Neural cell (in vitro differentiated cells): ENCODE results near the gene YWHAG. TPM values are rescaled to one million over a fixed set of nuclear protein-coding genes. Genes with fewer than 3 reads are reported as not detected.
A peak's percentile ranks its signal among the peaks of the same experiment; 100 is the strongest.

ENCODE experiments used
- H2AFZ ChIP-seq: fragments of 200-600, 300-800 bp; sonication (generic), shearing (Covaris generic); 2 replicates; pipeline ENCODE4 v1.6.0; 2014; ENCODE audit warnings: low read depth, mild to moderate bottlenecking, antibody characterized with exemption, low read length, moderate library complexity
- H3F3A ChIP-seq: fragments of 200-600 bp; shearing (Covaris generic); 2 replicates; pipeline ENCODE4 v1.6.1; 2016; ENCODE audit warnings: mild to moderate bottlenecking, moderate library complexity, mixed read lengths, antibody characterized with exemption, low read length; ENCODE audit not compliant: insufficient read depth, poor library complexity, severe bottlenecking
- H3K27ac ChIP-seq: fragments of 200-600, 300-800 bp; sonication (generic), shearing (Covaris generic); 2 replicates; pipeline ENCODE4 v1.5.1; 2014; ENCODE audit warnings: mild to moderate bottlenecking, low read length, moderate library complexity
- H3K27me3 ChIP-seq: fragments of 300-800, 200-600 bp; sonication (generic), shearing (Covaris generic); 2 replicates; pipeline ENCODE4 v1.6.0; 2014; ENCODE audit warnings: mild to moderate bottlenecking, low read depth, low read length, moderate library complexity; ENCODE audit not compliant: insufficient read depth
- H3K36me3 ChIP-seq: fragments of 300-800, 200-600 bp; sonication (generic), shearing (Covaris generic); 2 replicates; pipeline ENCODE4 v1.5.1; 2014; ENCODE audit warnings: mild to moderate bottlenecking, antibody characterized with exemption, low read length, moderate library complexity; ENCODE audit not compliant: insufficient read depth
- H3K4me2 ChIP-seq: fragments of 300-800, 200-600 bp; sonication (generic), shearing (Covaris generic); 2 replicates; pipeline ENCODE4 v1.6.0; 2014; ENCODE audit warnings: mild to moderate bottlenecking, low read length
- H3K4me3 ChIP-seq: fragments of 300-800, 200-600 bp; sonication (generic), shearing (Covaris generic); 2 replicates; pipeline ENCODE4 v1.5.1; 2014; ENCODE audit warnings: mild to moderate bottlenecking, low read length, moderate library complexity
- H3K79me2 ChIP-seq: fragments of 200-600 bp; shearing (Covaris generic); replicated peaks from 2 replicates; pipeline ENCODE4 v1.6.0; 2014; ENCODE audit warnings: mild to moderate bottlenecking, low read length, moderate library complexity; ENCODE audit not compliant: insufficient read depth
- H3K9ac ChIP-seq: fragments of 300-800, 200-600 bp; sonication (generic), shearing (Covaris generic); 2 replicates; pipeline ENCODE4 v1.6.1; 2016; ENCODE audit warnings: mild to moderate bottlenecking, low read length, mixed read lengths
- H3K9me2 ChIP-seq: fragments of 200-600 bp; shearing (Covaris generic); 2 replicates; pipeline ENCODE4 v1.6.1; 2016; ENCODE audit warnings: mild to moderate bottlenecking, low read length, mixed read lengths; ENCODE audit not compliant: insufficient read depth
- H3K9me3 ChIP-seq: fragments of 200-600, 300-800 bp; sonication (generic), shearing (Covaris generic); 2 replicates; pipeline ENCODE4 v1.6.1; 2016; ENCODE audit warnings: mild to moderate bottlenecking, mixed run types, low read length, moderate library complexity, mixed read lengths
- H4K20me1 ChIP-seq: fragments of 200-600 bp; shearing (Covaris generic); 2 replicates; pipeline ENCODE4 v1.6.1; 2016; ENCODE audit warnings: mild to moderate bottlenecking, mixed run types; ENCODE audit not compliant: insufficient read depth
- EP300 ChIP-seq: fragments of 450-650 bp; conservative IDR thresholded peaks from 2 replicates; pipeline ENCODE4 v1.6.1; 2014; ENCODE audit warnings: antibody characterized with exemption, mild to moderate bottlenecking, moderate library complexity; ENCODE audit not compliant: poor library complexity, severe bottlenecking
- EZH2 ChIP-seq: fragments of 200-600, 300-800 bp; shearing (Covaris generic), sonication (generic); IDR thresholded peaks from 2 replicates; pipeline ENCODE4 v1.6.1; 2014; ENCODE audit warnings: antibody characterized with exemption, low read length, borderline replicate concordance, mild to moderate bottlenecking; ENCODE audit not compliant: insufficient read depth, poor library complexity, severe bottlenecking
- MXI1 ChIP-seq: fragments of 450-650 bp; conservative IDR thresholded peaks from 2 replicates; pipeline ENCODE4 v1.6.1; 2014; ENCODE audit warnings: antibody characterized with exemption, mild to moderate bottlenecking; ENCODE audit not compliant: poor library complexity, severe bottlenecking
- POLR2AphosphoS5 ChIP-seq: IDR thresholded peaks from 2 replicates; pipeline ENCODE4 v1.6.1; 2012
- RAD21 ChIP-seq: fragments of 450-650 bp; conservative IDR thresholded peaks from 2 replicates; pipeline ENCODE4 v1.6.1; 2014; ENCODE audit warnings: antibody characterized with exemption, mild to moderate bottlenecking, moderate library complexity
- SMC3 ChIP-seq: fragments of 450-650 bp; conservative IDR thresholded peaks from 2 replicates; pipeline ENCODE4 v1.6.1; 2014; ENCODE audit warnings: antibody characterized with exemption, mild to moderate bottlenecking, moderate library complexity; ENCODE audit not compliant: poor library complexity
- TAF1 ChIP-seq: IDR thresholded peaks from 2 replicates; pipeline ENCODE4 v1.6.1; 2012; ENCODE audit warnings: low read depth
- polyA plus RNA-seq: library from polyadenylated mRNA; depleted of rRNA; stranded (reverse); fragments of >200 nt; gene quantifications from 2 replicates; pipeline ENCODE4 v1.2.3, GENCODE V29; 2014
- TF ChIP-seq, protein P1 (sequence below): IDR thresholded peaks from 2 replicates; pipeline ENCODE4 v1.6.1; 2012; ENCODE audit warnings: borderline replicate concordance
- TF ChIP-seq, protein P2 (sequence below): fragments of 450-650 bp; IDR thresholded peaks from 2 replicates; pipeline ENCODE4 v1.5.1; 2014; ENCODE audit warnings: antibody characterized with exemption, mild to moderate bottlenecking, moderate library complexity; ENCODE audit not compliant: poor library complexity, severe bottlenecking

The YWHAG gene
- polyA plus RNA-seq, 1 donor from 2014 or later: 284 TPM

DNA sequence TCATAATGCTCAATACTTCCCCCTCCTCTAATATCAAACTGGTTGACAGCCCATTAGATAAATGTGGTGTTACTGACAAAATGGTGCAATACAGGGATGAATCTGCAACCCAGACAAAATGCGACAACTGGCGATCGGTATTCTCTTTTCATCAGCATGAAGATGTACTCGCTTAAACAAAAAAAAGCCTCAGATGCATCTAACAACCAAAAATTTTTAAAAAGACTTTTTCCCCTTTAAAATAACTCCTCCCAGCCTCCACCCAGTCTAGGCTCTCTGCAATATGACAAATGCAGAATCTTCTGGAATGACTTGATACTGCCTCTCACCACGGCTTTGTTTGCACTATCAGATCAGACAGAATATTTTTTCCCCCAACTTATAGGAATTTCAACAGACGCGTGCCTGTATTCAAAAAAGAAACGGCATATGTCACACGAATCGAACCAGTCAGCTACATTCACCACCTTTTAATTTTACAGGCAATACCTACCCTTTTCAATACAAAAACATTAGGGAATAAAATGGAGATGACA lies 1.2 kb downstream of the YWHAG start:
- H3K9me3 ChIP-seq: no peaks in the 10 kb centered on the region
- H3K9ac ChIP-seq: peak overlapping the region; percentile 100
- peaks cover 14% of the 10 kb centered on the region for H3K36me3 ChIP-seq
- H3F3A ChIP-seq: peaks cover 10% of the 10 kb centered on the region
- no peaks in the 10 kb centered on the region for H3K9me2 ChIP-seq
- TF ChIP-seq MXI1: no peak
- TF ChIP-seq, protein P1, sequence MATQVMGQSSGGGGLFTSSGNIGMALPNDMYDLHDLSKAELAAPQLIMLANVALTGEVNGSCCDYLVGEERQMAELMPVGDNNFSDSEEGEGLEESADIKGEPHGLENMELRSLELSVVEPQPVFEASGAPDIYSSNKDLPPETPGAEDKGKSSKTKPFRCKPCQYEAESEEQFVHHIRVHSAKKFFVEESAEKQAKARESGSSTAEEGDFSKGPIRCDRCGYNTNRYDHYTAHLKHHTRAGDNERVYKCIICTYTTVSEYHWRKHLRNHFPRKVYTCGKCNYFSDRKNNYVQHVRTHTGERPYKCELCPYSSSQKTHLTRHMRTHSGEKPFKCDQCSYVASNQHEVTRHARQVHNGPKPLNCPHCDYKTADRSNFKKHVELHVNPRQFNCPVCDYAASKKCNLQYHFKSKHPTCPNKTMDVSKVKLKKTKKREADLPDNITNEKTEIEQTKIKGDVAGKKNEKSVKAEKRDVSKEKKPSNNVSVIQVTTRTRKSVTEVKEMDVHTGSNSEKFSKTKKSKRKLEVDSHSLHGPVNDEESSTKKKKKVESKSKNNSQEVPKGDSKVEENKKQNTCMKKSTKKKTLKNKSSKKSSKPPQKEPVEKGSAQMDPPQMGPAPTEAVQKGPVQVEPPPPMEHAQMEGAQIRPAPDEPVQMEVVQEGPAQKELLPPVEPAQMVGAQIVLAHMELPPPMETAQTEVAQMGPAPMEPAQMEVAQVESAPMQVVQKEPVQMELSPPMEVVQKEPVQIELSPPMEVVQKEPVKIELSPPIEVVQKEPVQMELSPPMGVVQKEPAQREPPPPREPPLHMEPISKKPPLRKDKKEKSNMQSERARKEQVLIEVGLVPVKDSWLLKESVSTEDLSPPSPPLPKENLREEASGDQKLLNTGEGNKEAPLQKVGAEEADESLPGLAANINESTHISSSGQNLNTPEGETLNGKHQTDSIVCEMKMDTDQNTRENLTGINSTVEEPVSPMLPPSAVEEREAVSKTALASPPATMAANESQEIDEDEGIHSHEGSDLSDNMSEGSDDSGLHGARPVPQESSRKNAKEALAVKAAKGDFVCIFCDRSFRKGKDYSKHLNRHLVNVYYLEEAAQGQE: peak; percentile 4
- peak; percentile 20 for TF ChIP-seq EP300
- TF ChIP-seq POLR2AphosphoS5: peak; percentile 31
- peaks cover 17% of the 10 kb centered on the region for H4K20me1 ChIP-seq
- peak overlapping the region; percentile 85 for H3K4me2 ChIP-seq
- no peaks in the 10 kb centered on the region for H3K27me3 ChIP-seq
- peak overlapping the region; percentile 22 for H2AFZ ChIP-seq
- H3K4me3 ChIP-seq: peak overlapping the region; percentile 99
- H3K27ac ChIP-seq: peak overlapping the region; percentile 99
- H3K79me2 ChIP-seq: peaks cover 58% of the 10 kb centered on the region

DNA sequence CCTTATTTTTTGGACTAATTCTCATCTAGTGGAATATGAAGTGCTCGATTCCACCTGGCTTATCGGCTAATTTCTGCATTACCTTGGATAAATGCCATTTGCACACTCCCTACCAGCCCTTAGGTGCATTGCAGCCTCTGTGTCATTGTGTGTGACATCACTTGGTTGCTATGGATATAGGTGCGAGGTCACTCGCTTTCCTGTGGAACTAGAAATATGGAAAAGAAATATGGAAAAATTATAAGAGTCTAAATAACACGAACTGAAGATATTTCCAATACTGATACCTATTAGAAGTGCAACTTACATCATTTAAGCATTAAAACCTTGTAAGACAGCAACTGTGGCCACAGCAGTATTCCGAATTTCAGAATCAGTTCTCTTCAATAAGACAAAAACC lies 2.0 kb downstream of the YWHAG start:
- Histone ChIP-seq H3K27me3 (no peaks in the 10 kb centered on the region), H3K9ac (peak overlapping the region; percentile 100), H2AFZ (peak overlapping the region; percentile 7), H3K9me3 (no peaks in the 10 kb centered on the region), H3K4me2 (peak overlapping the region; percentile 85), H3K36me3 (peaks cover 16% of the 10 kb centered on the region), H3K79me2 (peaks cover 65% of the 10 kb centered on the region), H3K9me2 (no peaks in the 10 kb centered on the region), H3K27ac (peak overlapping the region; percentile 99), H4K20me1 (peaks cover 21% of the 10 kb centered on the region), H3F3A (peaks cover 10% of the 10 kb centered on the region), H3K4me3 (peak overlapping the region; percentile 99)
- TF ChIP-seq, protein P2, sequence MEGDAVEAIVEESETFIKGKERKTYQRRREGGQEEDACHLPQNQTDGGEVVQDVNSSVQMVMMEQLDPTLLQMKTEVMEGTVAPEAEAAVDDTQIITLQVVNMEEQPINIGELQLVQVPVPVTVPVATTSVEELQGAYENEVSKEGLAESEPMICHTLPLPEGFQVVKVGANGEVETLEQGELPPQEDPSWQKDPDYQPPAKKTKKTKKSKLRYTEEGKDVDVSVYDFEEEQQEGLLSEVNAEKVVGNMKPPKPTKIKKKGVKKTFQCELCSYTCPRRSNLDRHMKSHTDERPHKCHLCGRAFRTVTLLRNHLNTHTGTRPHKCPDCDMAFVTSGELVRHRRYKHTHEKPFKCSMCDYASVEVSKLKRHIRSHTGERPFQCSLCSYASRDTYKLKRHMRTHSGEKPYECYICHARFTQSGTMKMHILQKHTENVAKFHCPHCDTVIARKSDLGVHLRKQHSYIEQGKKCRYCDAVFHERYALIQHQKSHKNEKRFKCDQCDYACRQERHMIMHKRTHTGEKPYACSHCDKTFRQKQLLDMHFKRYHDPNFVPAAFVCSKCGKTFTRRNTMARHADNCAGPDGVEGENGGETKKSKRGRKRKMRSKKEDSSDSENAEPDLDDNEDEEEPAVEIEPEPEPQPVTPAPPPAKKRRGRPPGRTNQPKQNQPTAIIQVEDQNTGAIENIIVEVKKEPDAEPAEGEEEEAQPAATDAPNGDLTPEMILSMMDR: peak; percentile 54
- peak; percentile 55 for TF ChIP-seq POLR2AphosphoS5
- no peak for TF ChIP-seq TAF1
- TF ChIP-seq RAD21: peak; percentile 33
- peak; percentile 9 for TF ChIP-seq MXI1
- TF ChIP-seq EP300: no peak
- TF ChIP-seq EZH2: no peak
- no peak for TF ChIP-seq SMC3
- TF ChIP-seq, protein P1: no peak
